HEK293 (cell line): ENCODE results near the gene C2orf81.

ENCODE experiments used
- CTCF ChIA-PET: fragments of 350-600 bp; formaldehyde crosslinking; extraction: SDS; loops from one replicate; lab custom pipeline; 2021; ENCODE audit warnings: antibody characterized with exemption; lab: Yijun Ruan, JAX
- POLR2A ChIA-PET: fragments of 300-600 bp; formaldehyde crosslinking; extraction: SDS; loops from one replicate; lab custom pipeline; 2020; ENCODE audit warnings: antibody characterized with exemption, inconsistent platforms; lab: Yijun Ruan, JAX
- H3K27ac ChIP-seq: fragments of 200-500 bp; sonication (Bioruptor generic); 2 replicates; pipeline ENCODE4 v1.5.1; 2014; ENCODE audit warnings: low read depth, low read length, control low read depth, inconsistent platforms; ENCODE audit errors: extremely low read depth
- H3K36me3 ChIP-seq, 2 experiments: fragments of 200-500 bp in 1 of 2; sonication (Bioruptor generic) in 1 of 2; 1 replicate in 1 of 2; 2 replicates in 1 of 2; pipeline ENCODE4 v1.5.1; 2014 to 2017; ENCODE audit warnings: inconsistent platforms in 2 of 2, low read length in 2 of 2; ENCODE audit not compliant: control insufficient read depth in 2 of 2, insufficient read depth in 1 of 2
- H3K4me1 ChIP-seq: fragments of 200-500 bp; sonication (Bioruptor generic); 2 replicates; pipeline ENCODE4 v1.5.1; 2014; ENCODE audit warnings: mild to moderate bottlenecking, low read length, inconsistent platforms; ENCODE audit not compliant: control insufficient read depth, insufficient read depth
- H3K4me3 ChIP-seq: 2 replicates; pipeline ENCODE4 v1.5.1; 2011; ENCODE audit warnings: low read depth, mild to moderate bottlenecking, control low read depth, low read length, moderate library complexity
- H3K9me3 ChIP-seq: fragments of 200-500 bp; sonication (Bioruptor generic); 2 replicates; pipeline ENCODE4 v1.5.1; 2014; ENCODE audit warnings: low read depth, low read length, inconsistent platforms; ENCODE audit not compliant: control insufficient read depth, insufficient read depth
- MZF1 ChIP-seq: fragments of 450-650 bp; formaldehyde crosslinking; IDR thresholded peaks from 2 replicates; pipeline ENCODE4 v1.5.1; 2017; ENCODE audit warnings: missing biosample characterization, missing genetic modification characterization, borderline replicate concordance
- TRIM28 ChIP-seq: IDR thresholded peaks from 2 replicates; pipeline ENCODE4 v1.6.1; 2011; ENCODE audit warnings: low read length, control low read depth, borderline replicate concordance
- ZBTB7A ChIP-seq: fragments of 450-650 bp; formaldehyde crosslinking; IDR thresholded peaks from 2 replicates; pipeline ENCODE4 v1.5.1; 2016; ENCODE audit warnings: low read depth, missing biosample characterization, missing genetic modification characterization
- ZFP37 ChIP-seq: fragments of 450-650 bp; formaldehyde crosslinking; IDR thresholded peaks from 2 replicates; pipeline ENCODE4 v1.5.1; 2016; ENCODE audit warnings: missing biosample characterization, missing genetic modification characterization
- ZFP41 ChIP-seq: fragments of 450-650 bp; formaldehyde crosslinking; IDR thresholded peaks from 2 replicates; pipeline ENCODE4 v1.5.1; 2016; ENCODE audit warnings: missing biosample characterization, missing genetic modification characterization, borderline replicate concordance
- ZNF133 ChIP-seq: fragments of 450-650 bp; formaldehyde crosslinking; IDR thresholded peaks from 2 replicates; pipeline ENCODE4 v1.5.1; 2016; ENCODE audit warnings: missing biosample characterization, missing genetic modification characterization
- ZNF157 ChIP-seq: fragments of 450-650 bp; formaldehyde crosslinking; IDR thresholded peaks from 2 replicates; pipeline ENCODE4 v1.5.1; 2016; ENCODE audit warnings: missing biosample characterization, missing genetic modification characterization
- ZNF174 ChIP-seq: fragments of 450-650 bp; formaldehyde crosslinking; IDR thresholded peaks from 2 replicates; pipeline ENCODE4 v1.5.0; 2017; ENCODE audit warnings: missing biosample characterization, mild to moderate bottlenecking, missing genetic modification characterization
- ZNF239 ChIP-seq: fragments of 450-650 bp; formaldehyde crosslinking; IDR thresholded peaks from 2 replicates; pipeline ENCODE4 v1.5.1; 2016; ENCODE audit warnings: missing biosample characterization, missing genetic modification characterization
- ZNF433 ChIP-seq: fragments of 450-650 bp; formaldehyde crosslinking; IDR thresholded peaks from 2 replicates; pipeline ENCODE4 v1.5.1; 2016; ENCODE audit warnings: missing biosample characterization, missing genetic modification characterization, low read depth
- ZNF530 ChIP-seq: fragments of 450-650 bp; formaldehyde crosslinking; IDR thresholded peaks from 2 replicates; pipeline ENCODE4 v1.5.1; 2016; ENCODE audit warnings: low read depth, missing biosample characterization, missing genetic modification characterization
- ZNF544 ChIP-seq: fragments of 450-650 bp; formaldehyde crosslinking; IDR thresholded peaks from 2 replicates; pipeline ENCODE4 v1.5.0; 2017; ENCODE audit warnings: missing biosample characterization, missing genetic modification characterization
- ZNF548 ChIP-seq: fragments of 450-650 bp; formaldehyde crosslinking; IDR thresholded peaks from 2 replicates; pipeline ENCODE4 v1.5.1; 2016; ENCODE audit warnings: missing biosample characterization, missing genetic modification characterization
- ZNF560 ChIP-seq: fragments of 450-650 bp; formaldehyde crosslinking; IDR thresholded peaks from 2 replicates; pipeline ENCODE4 v1.5.1; 2017; ENCODE audit warnings: missing biosample characterization, missing genetic modification characterization, borderline replicate concordance
- ZNF561 ChIP-seq: fragments of 450-650 bp; IDR thresholded peaks from 2 replicates; pipeline ENCODE4 v1.5.1; 2018; ENCODE audit warnings: missing biosample characterization, missing genetic modification characterization, borderline replicate concordance
- ZNF600 ChIP-seq: fragments of 450-650 bp; formaldehyde crosslinking; IDR thresholded peaks from 2 replicates; pipeline ENCODE4 v1.5.1; 2016; ENCODE audit warnings: missing biosample characterization, missing genetic modification characterization
- ZNF626 ChIP-seq: fragments of 450-650 bp; sonication (Bioruptor Pico); formaldehyde crosslinking; IDR thresholded peaks from 2 replicates; pipeline ENCODE4 v1.5.1; 2018; ENCODE audit warnings: missing biosample characterization, missing genetic modification characterization, inconsistent platforms
- ZNF629 ChIP-seq: fragments of 450-650 bp; formaldehyde crosslinking; IDR thresholded peaks from 2 replicates; pipeline ENCODE4 v1.5.1; 2017; ENCODE audit warnings: missing biosample characterization, missing genetic modification characterization
- ZNF747 ChIP-seq: fragments of 450-650 bp; formaldehyde crosslinking; IDR thresholded peaks from 2 replicates; pipeline ENCODE4 v1.5.1; 2016; ENCODE audit warnings: missing biosample characterization, missing genetic modification characterization
- ZNF76 ChIP-seq: fragments of 450-650 bp; formaldehyde crosslinking; IDR thresholded peaks from 2 replicates; pipeline ENCODE4; 2016; ENCODE audit warnings: low read depth, missing biosample characterization, missing genetic modification characterization, borderline replicate concordance
- ZXDB ChIP-seq: fragments of 450-650 bp; formaldehyde crosslinking; IDR thresholded peaks from 2 replicates; pipeline ENCODE4 v1.5.1; 2016; ENCODE audit warnings: missing biosample characterization, missing genetic modification characterization
- TF ChIP-seq, protein P1 (sequence below): fragments of 450-650 bp; formaldehyde crosslinking; IDR thresholded peaks from 2 replicates; pipeline ENCODE4 v1.5.1; 2016; ENCODE audit warnings: missing biosample characterization, missing genetic modification characterization
- TF ChIP-seq, protein P2 (sequence below): fragments of 450-650 bp; formaldehyde crosslinking; IDR thresholded peaks from 2 replicates; pipeline ENCODE4; 2016; ENCODE audit warnings: missing biosample characterization, missing genetic modification characterization
- TF ChIP-seq, protein P3 (sequence below): fragments of 450-650 bp; formaldehyde crosslinking; IDR thresholded peaks from 2 replicates; pipeline ENCODE4 v1.5.1; 2016; ENCODE audit warnings: missing biosample characterization, missing genetic modification characterization

C2orf81 gene

DNA sequence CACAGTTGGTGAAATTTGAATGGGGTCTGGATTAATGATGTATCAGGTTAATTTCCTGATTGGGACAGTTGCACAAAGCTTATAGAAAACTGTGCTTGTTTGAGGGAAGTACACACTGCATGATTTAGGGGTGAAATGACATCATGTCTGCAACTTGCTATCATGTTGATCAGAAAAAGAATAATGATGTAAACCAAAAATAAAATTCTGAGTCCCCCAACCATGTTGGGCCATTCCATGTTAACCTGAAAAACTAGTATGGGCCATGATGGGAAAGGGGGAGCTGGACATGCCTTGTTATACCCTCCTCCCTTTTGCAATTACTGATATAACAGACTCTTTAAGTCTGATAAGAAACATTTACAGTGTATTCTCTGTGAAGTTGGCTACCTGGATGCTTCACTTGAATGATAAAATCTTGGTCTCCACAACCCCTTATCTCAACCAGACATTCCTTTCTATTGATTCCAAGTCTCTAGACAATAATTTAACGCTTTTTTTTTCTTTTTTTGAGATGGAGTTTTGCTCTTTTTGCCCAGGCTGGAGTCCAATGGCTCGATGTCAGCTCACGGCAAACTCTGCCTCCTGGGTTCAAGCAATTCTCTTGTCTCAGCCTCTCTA is 29.3 kb upstream of the C2orf81 start:
- CTCF ChIA-PET: interaction anchor here (1.5 kb wide), 1 partner anchor 11 kb away, joined by 6 read pairs; no protein-coding TSS in a partner anchor
- no peak for TF ChIP-seq ZNF626 (tag by site-specific recombination)
- TF ChIP-seq, protein P1, sequence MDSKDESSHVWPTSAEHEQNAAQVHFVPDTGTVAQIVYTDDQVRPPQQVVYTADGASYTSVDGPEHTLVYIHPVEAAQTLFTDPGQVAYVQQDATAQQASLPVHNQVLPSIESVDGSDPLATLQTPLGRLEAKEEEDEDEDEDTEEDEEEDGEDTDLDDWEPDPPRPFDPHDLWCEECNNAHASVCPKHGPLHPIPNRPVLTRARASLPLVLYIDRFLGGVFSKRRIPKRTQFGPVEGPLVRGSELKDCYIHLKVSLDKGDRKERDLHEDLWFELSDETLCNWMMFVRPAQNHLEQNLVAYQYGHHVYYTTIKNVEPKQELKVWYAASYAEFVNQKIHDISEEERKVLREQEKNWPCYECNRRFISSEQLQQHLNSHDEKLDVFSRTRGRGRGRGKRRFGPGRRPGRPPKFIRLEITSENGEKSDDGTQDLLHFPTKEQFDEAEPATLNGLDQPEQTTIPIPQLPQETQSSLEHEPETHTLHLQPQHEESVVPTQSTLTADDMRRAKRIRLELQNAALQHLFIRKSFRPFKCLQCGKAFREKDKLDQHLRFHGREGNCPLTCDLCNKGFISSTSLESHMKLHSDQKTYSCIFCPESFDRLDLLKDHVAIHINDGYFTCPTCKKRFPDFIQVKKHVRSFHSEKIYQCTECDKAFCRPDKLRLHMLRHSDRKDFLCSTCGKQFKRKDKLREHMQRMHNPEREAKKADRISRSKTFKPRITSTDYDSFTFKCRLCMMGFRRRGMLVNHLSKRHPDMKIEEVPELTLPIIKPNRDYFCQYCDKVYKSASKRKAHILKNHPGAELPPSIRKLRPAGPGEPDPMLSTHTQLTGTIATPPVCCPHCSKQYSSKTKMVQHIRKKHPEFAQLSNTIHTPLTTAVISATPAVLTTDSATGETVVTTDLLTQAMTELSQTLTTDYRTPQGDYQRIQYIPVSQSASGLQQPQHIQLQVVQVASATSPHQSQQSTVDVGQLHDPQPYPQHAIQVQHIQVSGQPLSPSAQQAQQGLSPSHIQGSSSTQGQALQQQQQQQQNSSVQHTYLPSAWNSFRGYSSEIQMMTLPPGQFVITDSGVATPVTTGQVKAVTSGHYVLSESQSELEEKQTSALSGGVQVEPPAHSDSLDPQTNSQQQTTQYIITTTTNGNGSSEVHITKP (tag by site-specific recombination): peak; percentile 65
- Histone ChIP-seq H3K27ac (no peak overlapping the region), H3K4me1 (no peaks in the 10 kb centered on the region), H3K4me3 (no peak overlapping the region), H3K36me3 (no peaks in the 10 kb centered on the region), H3K9me3 (no peaks in the 10 kb centered on the region)
- POLR2A ChIA-PET: interaction anchor here (1.3 kb wide), 1 partner anchor 10 kb away, joined by 3 read pairs; no protein-coding TSS in a partner anchor

DNA sequence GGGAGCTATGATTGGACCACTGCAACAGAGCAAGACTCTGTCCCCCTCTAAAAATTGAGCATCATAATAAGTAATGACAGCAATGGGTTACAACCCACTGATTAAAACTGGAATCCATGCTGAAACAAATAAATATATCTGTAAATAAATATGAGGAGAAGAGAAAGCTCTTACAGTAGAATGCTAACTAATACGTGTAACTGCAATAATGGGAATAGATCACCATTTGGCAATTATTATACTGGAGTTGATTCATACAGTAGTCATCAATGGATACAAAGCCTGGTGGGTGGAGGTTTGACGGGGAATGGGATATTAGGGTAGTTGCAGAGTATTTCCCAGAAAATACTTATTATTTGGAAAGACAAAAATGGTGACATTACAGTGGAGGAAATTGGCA is 27.4 kb upstream of the C2orf81 start:
- ChIA-PET CTCF (interaction anchor here (0.8 kb wide), 1 partner anchor 57 kb away, joined by 3 read pairs; no protein-coding TSS in a partner anchor), POLR2A (no interaction called here)
- H3K9me3 ChIP-seq: no peaks in the 10 kb centered on the region
- peaks cover 7% of the 10 kb centered on the region for H3K4me1 ChIP-seq
- no peak overlapping the region for H3K27ac ChIP-seq
- H3K36me3 ChIP-seq: no peaks in the 10 kb centered on the region
- no peak for TF ChIP-seq ZFP37 (tag by site-specific recombination)
- TF ChIP-seq, protein P2, sequence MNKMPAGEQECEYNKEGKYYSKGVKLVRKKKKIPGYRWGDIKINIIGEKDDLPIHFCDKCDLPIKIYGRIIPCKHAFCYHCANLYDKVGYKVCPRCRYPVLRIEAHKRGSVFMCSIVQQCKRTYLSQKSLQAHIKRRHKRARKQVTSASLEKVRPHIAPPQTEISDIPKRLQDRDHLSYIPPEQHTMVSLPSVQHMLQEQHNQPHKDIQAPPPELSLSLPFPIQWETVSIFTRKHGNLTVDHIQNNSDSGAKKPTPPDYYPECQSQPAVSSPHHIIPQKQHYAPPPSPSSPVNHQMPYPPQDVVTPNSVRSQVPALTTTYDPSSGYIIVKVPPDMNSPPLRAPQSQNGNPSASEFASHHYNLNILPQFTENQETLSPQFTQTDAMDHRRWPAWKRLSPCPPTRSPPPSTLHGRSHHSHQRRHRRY: no peak
- H3K4me3 ChIP-seq: no peak overlapping the region

DNA sequence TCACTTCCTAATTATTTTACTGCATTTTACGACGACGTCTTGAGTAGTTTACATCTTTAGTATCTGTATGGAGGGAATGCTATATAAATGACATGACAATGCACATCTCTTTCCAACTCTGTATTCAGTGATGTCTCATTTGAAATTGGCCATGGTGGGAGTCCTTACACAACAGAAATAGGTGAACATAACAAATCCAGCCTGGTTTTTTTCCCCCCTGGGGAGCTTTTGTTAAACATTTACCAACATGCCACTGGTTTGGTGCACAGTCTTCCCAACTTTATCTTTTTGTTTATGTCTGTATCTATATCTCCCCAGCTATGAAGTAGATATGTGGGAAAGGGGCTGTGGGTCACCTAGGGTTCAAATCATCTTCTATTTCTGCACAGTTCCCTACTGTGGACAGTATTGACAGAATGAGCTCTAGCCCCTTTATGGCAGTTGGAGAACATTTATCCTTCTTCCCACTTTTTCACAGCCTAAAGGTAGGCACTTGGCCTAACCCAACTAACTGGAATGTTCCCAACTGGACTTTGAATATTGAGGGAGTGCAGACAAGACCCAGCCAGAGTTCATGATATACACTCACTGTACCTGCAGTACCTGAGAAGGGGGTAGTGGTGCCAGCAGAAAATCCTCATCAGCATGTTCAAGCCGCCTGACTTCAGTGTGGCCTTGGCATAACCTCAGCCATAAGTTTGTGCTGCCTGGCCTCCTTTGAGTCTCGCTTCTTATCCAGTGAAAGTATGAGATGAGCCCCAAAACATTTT is 26.0 kb upstream of the C2orf81 start:
- ChIA-PET CTCF (interaction anchor here (0.7 kb wide), 1 partner anchor 620 kb away, joined by 3 read pairs; no protein-coding TSS in a partner anchor), POLR2A (no interaction called here)
- H3K36me3 ChIP-seq: no peaks in the 10 kb centered on the region
- H3K4me1 ChIP-seq: peaks cover 7% of the 10 kb centered on the region
- no peaks in the 10 kb centered on the region for H3K9me3 ChIP-seq
- no peak for TF ChIP-seq ZNF530 (tag by site-specific recombination)
- TF ChIP-seq ZBTB7A (tag by site-specific recombination): no peak
- TF ChIP-seq ZNF560: no peak
- TF ChIP-seq ZNF548: no peak
- TF ChIP-seq, protein P3, sequence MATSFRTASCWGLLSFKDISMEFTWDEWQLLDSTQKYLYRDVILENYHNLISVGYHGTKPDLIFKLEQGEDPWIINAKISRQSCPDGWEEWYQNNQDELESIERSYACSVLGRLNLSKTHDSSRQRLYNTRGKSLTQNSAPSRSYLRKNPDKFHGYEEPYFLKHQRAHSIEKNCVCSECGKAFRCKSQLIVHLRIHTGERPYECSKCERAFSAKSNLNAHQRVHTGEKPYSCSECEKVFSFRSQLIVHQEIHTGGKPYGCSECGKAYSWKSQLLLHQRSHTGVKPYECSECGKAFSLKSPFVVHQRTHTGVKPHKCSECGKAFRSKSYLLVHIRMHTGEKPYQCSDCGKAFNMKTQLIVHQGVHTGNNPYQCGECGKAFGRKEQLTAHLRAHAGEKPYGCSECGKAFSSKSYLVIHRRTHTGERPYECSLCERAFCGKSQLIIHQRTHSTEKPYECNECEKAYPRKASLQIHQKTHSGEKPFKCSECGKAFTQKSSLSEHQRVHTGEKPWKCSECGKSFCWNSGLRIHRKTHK (tag by site-specific recombination): no peak
- no peak for TF ChIP-seq MZF1
- no peak for TF ChIP-seq ZFP41
- no peak for TF ChIP-seq ZNF239 (tag by site-specific recombination)
- no peak for TF ChIP-seq ZXDB (tag by site-specific recombination)
- no peak for TF ChIP-seq ZNF133 (tag by site-specific recombination)
- no peak for TF ChIP-seq ZNF600
- no peak for TF ChIP-seq TRIM28
- no peak for TF ChIP-seq ZNF76 (tag by site-specific recombination)
- TF ChIP-seq ZNF629 (tag by site-specific recombination): no peak
- TF ChIP-seq ZNF433 (tag by site-specific recombination): no peak
- no peak for TF ChIP-seq ZNF544 (tag by site-specific recombination)
- TF ChIP-seq ZNF747: no peak
- TF ChIP-seq ZNF561: no peak
- TF ChIP-seq ZNF174 (tag by site-specific recombination): no peak
- no peak for TF ChIP-seq ZNF157 (tag by site-specific recombination)
- H3K4me3 ChIP-seq: no peak overlapping the region
- no peak overlapping the region for H3K27ac ChIP-seq
